ENCODE results near the gene M1AP.

M1AP gene

GRCh38 chr2:74648009-74648443, at the start of gene M1AP:
Gene M1AP, minus strand, starts transcription at chr2:74648330. Its CDS starts 8,055 bp downstream, at chr2:74640275.
- peak; percentile 23 for DNase-seq
- H3K36me3 Mint-ChIP-seq (ENCODE audit: low read depth) = peaks cover 4% of the 10 kb centered on the region
- H3K4me1 Mint-ChIP-seq = peaks cover 5% of the 10 kb centered on the region
- H3K4me3 Mint-ChIP-seq = peak within 1 kb of the TSS; percentile 67
- peaks cover 31% of the 10 kb centered on the region for H3K9me3 Mint-ChIP-seq
- TF ChIP-seq CTCF (IDR thresholded peaks at IDR 0.05) = no peak
- no peak within 1 kb of the TSS for H3K27ac Mint-ChIP-seq
- H3K27me3 Mint-ChIP-seq (ENCODE audit: low read depth, poor library complexity) = peaks cover 72% of the 10 kb centered on the region

GRCh38 chr2:74696829-74697228, 48.7 kb upstream of the M1AP start:
- Mint-ChIP-seq H3K27me3 (ENCODE audit: low read depth, poor library complexity) (peaks cover 26% of the 10 kb centered on the region), H3K27ac (no peak overlapping the region), H3K4me1 (peaks cover 5% of the 10 kb centered on the region), H3K36me3 (ENCODE audit: low read depth) (no peaks in the 10 kb centered on the region), H3K9me3 (no peaks in the 10 kb centered on the region), H3K4me3 (no peak overlapping the region)
- TF ChIP-seq CTCF (IDR thresholded peaks at IDR 0.05) = no peak
- no peak for DNase-seq

- H3K9me3 Mint-ChIP-seq = no peaks in the 10 kb centered on the region
- no peak overlapping the region for H3K4me3 Mint-ChIP-seq
- H3K36me3 Mint-ChIP-seq (ENCODE audit: low read depth) = no peaks in the 10 kb centered on the region
- no peak for TF ChIP-seq CTCF (IDR thresholded peaks at IDR 0.05)
- no peak for DNase-seq
- no peaks in the 10 kb centered on the region for H3K4me1 Mint-ChIP-seq
- H3K27me3 Mint-ChIP-seq (ENCODE audit: low read depth, poor library complexity) = peaks cover 21% of the 10 kb centered on the region
- no peak overlapping the region for H3K27ac Mint-ChIP-seq
These were observed 47.5 kb upstream of the M1AP start for GRCh38 chr2:74695663-74696062.

GRCh38 chr2:74694281-74694680, 46.2 kb upstream of the M1AP start:
- TF ChIP-seq CTCF (IDR thresholded peaks at IDR 0.05) = no peak
- Mint-ChIP-seq H3K4me3 (no peak overlapping the region), H3K36me3 (ENCODE audit: low read depth) (no peaks in the 10 kb centered on the region), H3K27me3 (ENCODE audit: low read depth, poor library complexity) (peaks cover 23% of the 10 kb centered on the region), H3K9me3 (no peaks in the 10 kb centered on the region), H3K4me1 (no peaks in the 10 kb centered on the region), H3K27ac (no peak overlapping the region)
- DNase-seq = no peak

GRCh38 chr2:74693668-74694067, 45.5 kb upstream of the M1AP start:
- peaks cover 23% of the 10 kb centered on the region for H3K27me3 Mint-ChIP-seq (ENCODE audit: low read depth, poor library complexity)
- no peaks in the 10 kb centered on the region for H3K36me3 Mint-ChIP-seq (ENCODE audit: low read depth)
- DNase-seq = no peak
- no peaks in the 10 kb centered on the region for H3K4me1 Mint-ChIP-seq
- H3K9me3 Mint-ChIP-seq = no peaks in the 10 kb centered on the region
- no peak overlapping the region for H3K4me3 Mint-ChIP-seq
- TF ChIP-seq CTCF (IDR thresholded peaks at IDR 0.05) = no peak
- H3K27ac Mint-ChIP-seq = no peak overlapping the region

GRCh38 chr2:74693213-74693612, 45.1 kb upstream of the M1AP start:
- no peak for TF ChIP-seq CTCF (IDR thresholded peaks at IDR 0.05)
- H3K9me3 Mint-ChIP-seq = no peaks in the 10 kb centered on the region
- no peaks in the 10 kb centered on the region for H3K36me3 Mint-ChIP-seq (ENCODE audit: low read depth)
- no peak for DNase-seq
- H3K27me3 Mint-ChIP-seq (ENCODE audit: low read depth, poor library complexity) = peaks cover 23% of the 10 kb centered on the region
- H3K27ac Mint-ChIP-seq = no peak overlapping the region
- H3K4me3 Mint-ChIP-seq = no peak overlapping the region
- no peaks in the 10 kb centered on the region for H3K4me1 Mint-ChIP-seq
